Fibroblast of skin of abdomen (primary cell): Measurements from ENCODE around the gene UGT1A8.
"Not testable (repeated sequence)": the region's sequence is repeated elsewhere in the genome, so short reads cannot be mapped to it uniquely, and the experiment has no call there.

Experiments
- DNase-seq: peaks from one replicate; pipeline ENCODE4 v3.0.0-alpha.2; 2013

The UGT1A8 gene

DNA sequence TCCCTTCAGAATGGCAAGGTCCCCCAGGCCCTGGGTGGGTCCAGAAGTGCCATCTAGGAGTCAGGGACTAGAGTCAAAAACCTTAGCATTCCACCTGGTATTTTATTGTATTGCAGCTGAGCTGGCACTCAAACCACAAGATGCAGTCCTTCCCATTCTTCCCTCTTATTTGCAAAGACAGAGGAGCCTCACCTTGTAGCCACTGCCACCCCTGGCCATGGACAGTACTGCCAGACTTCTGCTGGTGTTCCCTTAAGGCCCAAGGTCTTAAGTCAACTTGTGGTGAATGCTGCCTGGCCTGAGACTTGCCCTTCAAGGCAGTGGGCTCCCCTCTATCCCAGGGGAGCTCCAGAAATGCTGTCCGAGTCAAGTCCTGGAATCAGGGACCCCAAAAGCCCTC, 25.7 kb downstream of the UGT1A8 start:
- DNase-seq = no peak

DNA sequence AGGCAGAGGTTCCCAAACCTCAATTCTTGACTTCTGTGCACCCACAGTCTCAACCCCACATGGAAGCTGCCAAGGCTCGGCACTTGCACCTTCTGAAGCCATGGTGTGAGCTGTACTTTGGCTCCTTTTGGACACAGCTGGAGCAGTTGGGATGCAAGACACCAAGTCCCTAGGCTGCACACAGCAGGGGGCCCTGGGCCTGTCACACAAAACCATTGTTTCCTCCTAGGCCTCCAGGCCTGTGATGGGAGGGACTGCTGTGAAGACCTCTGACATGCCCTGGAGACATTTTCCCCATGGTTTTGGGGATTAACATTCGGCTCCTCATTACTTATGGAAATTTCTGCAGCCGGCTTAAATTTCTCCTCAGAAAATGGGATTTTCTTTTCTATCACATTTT, 28.6 kb downstream of the UGT1A8 start:
- not testable (repeated sequence) for DNase-seq

DNA sequence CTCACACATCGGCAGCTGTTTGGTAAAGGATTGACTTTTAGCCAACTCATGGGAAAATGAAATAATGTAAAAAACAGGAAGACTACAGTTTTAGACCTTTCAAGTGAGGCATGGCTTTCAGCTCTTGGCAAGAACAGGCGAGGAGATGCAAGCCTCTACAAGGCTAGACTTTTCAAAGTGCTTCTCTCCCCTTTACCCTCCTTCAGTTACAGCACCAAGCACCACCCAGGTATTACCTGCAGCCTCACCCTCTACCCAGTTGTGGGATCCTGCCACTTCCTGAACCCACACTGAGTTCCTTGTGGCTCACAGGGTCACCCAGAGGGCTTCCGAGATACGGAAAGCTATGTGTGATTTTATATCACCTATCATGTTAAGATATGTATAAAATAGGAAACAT, 33.5 kb downstream of the UGT1A8 start:
- DNase-seq = no peak

DNA sequence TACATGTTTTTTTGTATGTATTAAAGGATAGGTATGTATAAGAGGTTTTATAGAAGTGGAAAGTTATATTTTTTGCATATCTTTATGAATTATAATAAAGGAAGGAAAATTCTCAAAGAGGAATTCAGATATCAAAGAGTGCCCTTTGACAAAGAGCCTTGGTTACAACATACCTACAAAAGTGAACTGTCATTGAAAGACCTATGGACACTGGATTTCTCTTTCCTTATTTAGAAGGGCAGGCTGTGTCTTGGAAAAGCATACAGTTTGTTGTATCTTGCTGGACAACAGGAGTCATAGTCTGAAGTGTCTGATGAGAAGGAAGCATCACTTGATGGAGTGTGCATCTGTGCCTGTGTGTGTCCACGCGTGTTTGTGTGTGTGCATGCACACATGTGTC, 34.0 kb downstream of the UGT1A8 start:
- DNase-seq = no peak

GRCh38 chr2:233654501-233654900, 37.1 kb downstream of the UGT1A8 start:
- no peak for DNase-seq

- no peak for DNase-seq
These were observed 37.6 kb downstream of the UGT1A8 start for GRCh38 chr2:233655043-233655442.

- DNase-seq = not testable (repeated sequence)
These were observed 38.5 kb downstream of the UGT1A8 start for GRCh38 chr2:233655943-233656342.

DNA sequence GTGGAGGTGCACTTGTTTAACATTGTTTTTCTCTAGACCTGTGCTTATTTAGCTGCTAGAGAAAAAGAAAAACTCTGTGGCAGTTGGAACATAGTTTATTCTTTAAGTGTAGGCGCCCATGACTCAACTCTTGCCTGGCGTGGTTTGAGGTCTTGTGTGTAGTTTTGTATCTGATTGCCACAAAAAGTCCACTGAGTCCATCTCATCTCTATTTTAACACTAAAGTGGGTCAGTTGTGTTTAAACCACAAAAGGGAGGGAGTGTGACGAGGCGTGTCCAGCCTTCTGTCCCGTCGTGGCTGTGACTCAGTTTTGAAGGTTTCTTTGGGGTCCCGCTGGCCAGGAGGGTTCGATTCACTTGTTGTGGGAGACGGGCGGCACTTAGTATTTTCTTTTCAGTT, 39.0 kb downstream of the UGT1A8 start:
- DNase-seq = no peak

GRCh38 chr2:233658610-233659009, 41.2 kb downstream of the UGT1A8 start:
- no peak for DNase-seq

GRCh38 chr2:233663911-233664310, 46.5 kb downstream of the UGT1A8 start:
- DNase-seq = no peak

GRCh38 chr2:233668605-233669260, 51.3 kb downstream of the UGT1A8 start:
- DNase-seq = no peak

- DNase-seq = no peak
These were observed 54.1 kb downstream of the UGT1A8 start, which contains the start of gene UGT1A9 for GRCh38 chr2:233671290-233672161. UGT1A9 (plus strand) TSS chr2:233671898; CDS start chr2:233671935, 37 bp downstream.

- no peak for DNase-seq
These were observed 55.5 kb downstream of the UGT1A8 start for GRCh38 chr2:233672886-233673285.

GRCh38 chr2:233673896-233674295, 56.5 kb downstream of the UGT1A8 start:
- no peak for DNase-seq

DNA sequence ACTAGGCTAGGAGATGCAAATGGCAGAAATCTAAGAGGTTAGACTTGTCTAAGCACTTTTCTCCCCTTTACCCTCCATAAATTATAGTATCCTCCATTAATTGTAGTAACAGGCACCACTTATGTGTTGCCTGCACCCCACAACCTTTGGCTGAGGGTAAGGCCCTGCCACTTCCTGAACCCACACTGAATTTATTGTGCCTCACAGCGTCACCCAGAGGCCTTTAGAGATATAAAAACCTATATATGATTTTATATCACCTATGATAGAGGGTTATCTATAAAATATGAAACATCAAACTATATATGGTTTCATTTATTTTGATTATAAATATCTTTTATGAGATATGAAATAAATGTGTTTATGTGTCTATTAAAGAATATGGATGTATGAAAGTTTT, 56.9 kb downstream of the UGT1A8 start:
- no peak for DNase-seq

GRCh38 chr2:233674995-233675394, 57.6 kb downstream of the UGT1A8 start:
- no peak for DNase-seq

GRCh38 chr2:233676046-233676445, 58.6 kb downstream of the UGT1A8 start:
- DNase-seq = no peak

DNA sequence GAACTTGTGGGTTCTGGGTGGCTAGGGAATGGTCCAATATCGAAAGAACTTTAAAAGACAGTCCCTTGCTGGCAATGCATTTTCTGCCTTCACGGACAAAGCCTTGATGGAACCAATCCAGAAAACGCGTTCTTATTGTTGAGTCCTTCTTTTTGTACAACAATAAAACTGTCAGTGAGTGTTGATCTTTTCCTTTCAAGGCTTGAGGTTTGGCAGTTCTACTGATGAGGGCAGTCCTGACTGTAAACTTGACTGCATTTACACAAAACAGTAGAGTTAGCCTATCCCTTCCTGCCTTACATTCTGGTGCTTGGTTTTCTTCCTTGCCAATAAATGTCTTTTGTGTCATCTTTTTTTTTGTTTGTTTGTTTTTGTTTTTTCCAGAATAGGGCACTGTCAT, 61.8 kb downstream of the UGT1A8 start:
- no peak for DNase-seq

DNA sequence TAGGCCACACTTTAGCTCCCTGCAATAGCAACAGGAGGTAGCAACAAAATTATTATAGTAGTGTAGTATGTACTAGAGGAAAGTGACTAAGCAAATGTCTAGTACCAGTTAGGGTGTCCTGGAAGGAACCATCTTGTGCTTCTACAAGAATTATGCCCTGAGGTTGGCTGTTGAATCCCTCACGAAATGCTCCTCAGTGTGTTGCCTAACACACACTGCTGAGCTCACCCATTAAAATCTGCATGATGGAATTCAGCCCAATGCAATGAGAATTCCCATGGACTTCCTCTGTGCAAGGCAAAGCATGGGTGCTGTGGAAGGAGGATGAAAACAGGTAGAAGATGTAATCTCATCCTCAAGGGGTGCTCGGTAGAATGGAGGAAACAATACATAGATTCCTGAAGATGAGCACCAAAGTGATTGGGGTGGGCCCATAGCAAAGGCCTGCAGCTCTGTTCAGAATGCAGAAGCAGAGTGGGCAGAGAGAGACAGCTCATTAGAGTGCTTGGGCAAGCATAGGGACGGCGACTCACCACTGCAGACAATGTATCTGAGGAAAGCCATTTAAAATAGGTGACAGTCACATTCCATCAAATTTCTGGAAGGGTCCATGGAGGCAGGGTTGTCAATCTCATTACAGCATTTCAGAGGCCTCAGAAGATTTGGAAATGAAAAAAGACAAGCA, 63.1 kb downstream of the UGT1A8 start:
- no peak for DNase-seq

GRCh38 chr2:233681521-233682099, 64.2 kb downstream of the UGT1A8 start, which contains the start of gene UGT1A7:
UGT1A7 (plus strand) TSS chr2:233681901; CDS start chr2:233681938, 37 bp downstream.
- DNase-seq = no peak

- no peak for DNase-seq
These were observed 67.2 kb downstream of the UGT1A8 start for GRCh38 chr2:233684640-233685039.

DNA sequence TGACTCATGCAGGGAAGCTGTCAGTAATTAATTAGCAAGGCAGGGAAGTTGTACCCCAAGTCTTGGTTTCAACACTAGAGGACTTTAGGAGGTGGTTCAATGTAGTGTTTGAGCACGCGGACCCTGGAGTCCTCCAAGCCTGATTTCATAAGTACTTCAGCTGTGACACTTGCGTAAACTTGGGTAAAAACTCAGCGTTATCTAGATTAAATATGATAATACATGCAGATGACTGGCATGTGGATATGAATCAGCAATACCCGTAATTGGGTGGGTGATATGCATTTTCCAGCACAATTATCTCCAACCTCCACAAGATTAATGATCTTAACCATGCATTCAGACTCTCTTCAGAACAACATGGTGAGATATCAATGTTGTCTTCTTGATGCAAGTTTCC, 69.5 kb downstream of the UGT1A8 start:
- no peak for DNase-seq

- DNase-seq = no peak
These were observed 70.9 kb downstream of the UGT1A8 start for GRCh38 chr2:233688341-233688740.
